Measurements from ENCODE around the gene TOP2B. TPM values are rescaled to one million over a fixed set of nuclear protein-coding genes. Genes with fewer than 3 reads are reported as not detected.
A peak's percentile ranks its signal among the peaks of the same experiment; 100 is the strongest.

The TOP2B gene, protein sequence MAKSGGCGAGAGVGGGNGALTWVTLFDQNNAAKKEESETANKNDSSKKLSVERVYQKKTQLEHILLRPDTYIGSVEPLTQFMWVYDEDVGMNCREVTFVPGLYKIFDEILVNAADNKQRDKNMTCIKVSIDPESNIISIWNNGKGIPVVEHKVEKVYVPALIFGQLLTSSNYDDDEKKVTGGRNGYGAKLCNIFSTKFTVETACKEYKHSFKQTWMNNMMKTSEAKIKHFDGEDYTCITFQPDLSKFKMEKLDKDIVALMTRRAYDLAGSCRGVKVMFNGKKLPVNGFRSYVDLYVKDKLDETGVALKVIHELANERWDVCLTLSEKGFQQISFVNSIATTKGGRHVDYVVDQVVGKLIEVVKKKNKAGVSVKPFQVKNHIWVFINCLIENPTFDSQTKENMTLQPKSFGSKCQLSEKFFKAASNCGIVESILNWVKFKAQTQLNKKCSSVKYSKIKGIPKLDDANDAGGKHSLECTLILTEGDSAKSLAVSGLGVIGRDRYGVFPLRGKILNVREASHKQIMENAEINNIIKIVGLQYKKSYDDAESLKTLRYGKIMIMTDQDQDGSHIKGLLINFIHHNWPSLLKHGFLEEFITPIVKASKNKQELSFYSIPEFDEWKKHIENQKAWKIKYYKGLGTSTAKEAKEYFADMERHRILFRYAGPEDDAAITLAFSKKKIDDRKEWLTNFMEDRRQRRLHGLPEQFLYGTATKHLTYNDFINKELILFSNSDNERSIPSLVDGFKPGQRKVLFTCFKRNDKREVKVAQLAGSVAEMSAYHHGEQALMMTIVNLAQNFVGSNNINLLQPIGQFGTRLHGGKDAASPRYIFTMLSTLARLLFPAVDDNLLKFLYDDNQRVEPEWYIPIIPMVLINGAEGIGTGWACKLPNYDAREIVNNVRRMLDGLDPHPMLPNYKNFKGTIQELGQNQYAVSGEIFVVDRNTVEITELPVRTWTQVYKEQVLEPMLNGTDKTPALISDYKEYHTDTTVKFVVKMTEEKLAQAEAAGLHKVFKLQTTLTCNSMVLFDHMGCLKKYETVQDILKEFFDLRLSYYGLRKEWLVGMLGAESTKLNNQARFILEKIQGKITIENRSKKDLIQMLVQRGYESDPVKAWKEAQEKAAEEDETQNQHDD (N-terminal part only)
- 60.1 and 68.4 TPM in 2 replicates for total RNA-seq

- DNase-seq (ENCODE audit: low read depth in 2 of 2), result peak; percentile 92 to 97
Measured at GRCh38 chr3:25664812-25665314, at the start of gene TOP2B. TSS of gene TOP2B (minus strand) at chr3:25664907. CDS start at chr3:25664297, 610 bp downstream.

DNA sequence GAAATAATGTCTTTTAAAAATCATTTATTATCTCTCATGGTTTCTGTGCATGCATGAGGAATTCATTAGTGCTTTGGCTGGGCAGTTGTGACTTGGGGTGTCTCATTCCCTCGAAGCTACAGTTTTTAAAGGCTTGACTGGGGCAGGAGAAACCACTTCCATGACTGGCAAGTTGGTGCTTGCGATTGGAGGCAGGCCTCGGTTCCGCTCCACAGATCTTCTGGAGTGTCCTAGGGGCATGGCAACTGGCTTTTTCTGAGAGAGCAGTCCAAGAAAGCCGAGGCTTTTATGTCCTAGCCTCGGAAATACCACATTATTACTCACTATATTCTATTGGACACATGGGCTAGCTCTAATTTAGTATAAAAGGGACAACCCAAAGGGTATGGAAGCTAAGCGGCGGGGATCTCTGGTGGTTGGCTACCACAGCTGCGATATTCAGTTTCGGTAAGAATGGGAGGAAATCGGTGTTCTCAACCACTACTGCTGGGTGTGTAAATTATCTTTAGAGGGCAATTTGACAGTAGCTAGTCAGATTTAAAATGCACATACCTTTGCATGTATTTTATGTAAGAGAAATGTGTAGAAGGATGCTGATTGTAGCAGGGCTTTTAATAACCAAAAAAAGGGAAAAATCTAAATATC lies 48.8 kb upstream of the TOP2B start:
- DNase-seq (ENCODE audit: low read depth in 2 of 2), result no peak

GRCh38 chr3:25711090-25711489 lies 46.4 kb upstream of the TOP2B start:
- no peak for DNase-seq (ENCODE audit: low read depth in 2 of 2)

GRCh38 chr3:25708036-25708435 lies 43.3 kb upstream of the TOP2B start:
- DNase-seq (ENCODE audit: low read depth in 2 of 2), result no peak

DNA sequence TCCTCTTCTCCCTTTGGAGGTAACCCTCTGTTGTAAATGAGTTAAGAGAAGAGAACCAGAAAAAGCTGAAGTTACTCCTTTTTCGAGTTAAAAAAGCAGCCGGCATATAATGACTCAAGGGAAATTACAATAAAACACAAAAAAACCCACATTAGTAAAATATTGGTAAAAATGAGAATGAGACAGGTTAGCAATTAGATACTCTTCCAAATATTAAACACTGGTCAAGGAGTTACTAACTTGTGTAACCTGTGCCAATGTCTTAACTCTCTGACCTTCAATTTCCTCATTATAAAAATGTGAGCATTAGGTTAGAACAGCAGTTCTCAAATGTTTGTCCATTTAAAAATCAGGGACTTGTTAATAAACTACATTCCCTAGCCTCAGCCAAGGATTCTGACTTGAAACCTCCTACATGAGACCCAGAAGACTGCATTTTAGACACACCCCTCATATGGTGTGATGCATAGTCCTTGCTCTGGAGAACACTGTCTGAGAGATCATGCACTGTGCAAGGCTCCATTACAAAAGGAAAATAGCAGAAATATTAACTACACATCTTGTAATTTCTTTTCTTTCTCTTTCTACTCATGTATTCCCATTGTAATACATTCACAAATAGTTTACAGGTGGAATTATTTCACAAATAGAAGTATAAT lies 42.7 kb upstream of the TOP2B start:
- DNase-seq (ENCODE audit: low read depth in 2 of 2), result no peak

GRCh38 chr3:25706213-25706612 lies 41.5 kb upstream of the TOP2B start:
- DNase-seq (ENCODE audit: low read depth in 2 of 2), result no peak

GRCh38 chr3:25697553-25697952 lies 32.8 kb upstream of the TOP2B start:
- no peak for DNase-seq (ENCODE audit: low read depth in 2 of 2)

GRCh38 chr3:25695731-25696420 lies 31.2 kb upstream of the TOP2B start:
- no peak for DNase-seq (ENCODE audit: low read depth in 2 of 2)

DNA sequence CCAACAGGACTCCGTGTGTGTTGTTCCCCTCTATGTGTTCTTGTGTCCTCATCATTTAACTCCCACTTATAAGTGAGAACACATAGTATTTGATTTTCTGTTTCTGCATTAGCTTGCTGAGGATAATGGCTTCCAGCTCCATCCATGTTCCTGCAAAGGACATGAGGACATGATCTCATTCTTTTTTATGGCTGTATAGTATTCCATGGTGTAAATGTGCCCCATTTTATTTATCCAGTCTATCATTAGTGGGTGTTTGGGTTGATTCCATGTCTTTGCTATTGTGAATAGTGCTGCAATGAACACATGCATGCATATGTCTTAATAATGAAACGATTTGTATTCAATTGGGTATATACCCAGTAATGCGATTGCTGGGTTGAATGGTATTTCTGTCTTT lies 28.5 kb upstream of the TOP2B start:
- DNase-seq (ENCODE audit: low read depth in 2 of 2), result no peak

GRCh38 chr3:25692341-25692740 lies 27.6 kb upstream of the TOP2B start:
- DNase-seq (ENCODE audit: low read depth in 2 of 2), result no peak

- no peak for DNase-seq (ENCODE audit: low read depth in 2 of 2)
Measured at GRCh38 chr3:25690768-25691533, 26.2 kb upstream of the TOP2B start.

- peak in 1 of 2 donors; percentile 46 for DNase-seq (ENCODE audit: low read depth in 2 of 2)
Measured at GRCh38 chr3:25689226-25689625, 24.5 kb upstream of the TOP2B start.

- DNase-seq (ENCODE audit: low read depth in 2 of 2), result no peak
Measured at GRCh38 chr3:25687742-25688141, 23.0 kb upstream of the TOP2B start.

DNA sequence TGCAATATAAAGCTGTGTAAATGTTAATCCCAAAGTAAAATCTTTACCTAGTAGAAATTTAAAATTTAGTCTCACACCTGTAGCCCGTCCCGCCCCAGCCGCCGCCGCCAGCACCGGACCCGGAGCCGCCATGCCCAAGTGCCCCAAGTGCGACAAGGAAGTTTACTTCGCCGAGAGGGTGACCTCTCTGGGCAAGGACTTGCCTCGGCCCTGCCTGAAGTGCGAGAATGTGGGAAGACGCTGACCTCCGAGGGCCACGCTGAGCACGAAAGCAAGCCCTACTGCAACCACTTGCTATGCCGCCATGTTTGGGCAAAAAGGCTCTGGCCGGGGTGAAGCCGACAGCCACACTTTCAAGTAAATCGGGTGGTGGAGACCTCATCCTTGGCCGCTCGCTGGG lies 22.1 kb upstream of the TOP2B start:
- no peak for DNase-seq (ENCODE audit: low read depth in 2 of 2)

DNA sequence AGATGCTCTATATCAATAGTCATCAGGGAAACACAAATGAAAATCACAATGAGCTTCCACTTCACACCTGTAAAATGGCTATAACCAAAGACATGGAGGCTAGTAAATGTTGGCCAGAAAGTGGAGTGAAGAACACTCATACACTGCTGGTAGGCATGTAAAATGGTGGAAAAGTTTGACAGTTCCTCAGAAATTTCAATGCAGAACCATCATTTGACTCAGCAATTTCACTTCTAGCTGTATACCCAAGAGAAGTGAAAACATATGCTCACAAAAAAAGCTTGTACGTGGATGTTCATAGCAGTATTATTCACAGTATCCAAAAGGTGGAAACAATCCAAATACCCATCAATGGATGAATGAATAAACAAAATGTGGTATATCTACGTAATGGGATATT lies 19.2 kb upstream of the TOP2B start:
- no peak for DNase-seq (ENCODE audit: low read depth in 2 of 2)

DNA sequence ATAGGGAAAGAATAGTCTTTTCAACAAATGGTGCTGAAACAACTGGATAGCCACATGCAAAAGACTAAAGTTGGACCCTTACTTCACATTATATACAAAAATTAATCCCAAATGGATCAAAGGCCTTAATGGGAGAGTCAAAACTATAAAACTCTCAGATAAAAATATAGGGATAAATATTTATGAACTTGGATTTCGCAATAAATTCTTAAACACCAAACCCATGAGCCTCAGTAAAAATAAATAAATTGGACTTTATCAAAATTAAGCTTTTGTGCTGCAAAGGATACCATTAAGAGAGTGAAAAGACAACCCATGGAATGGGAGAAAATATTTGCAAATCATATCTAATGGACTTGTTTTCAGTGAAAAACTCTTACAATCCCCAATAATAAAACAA lies 18.7 kb upstream of the TOP2B start:
- DNase-seq (ENCODE audit: low read depth in 2 of 2), result no peak

- no peak for DNase-seq (ENCODE audit: low read depth in 2 of 2)
Measured at GRCh38 chr3:25679642-25680302, 15.1 kb upstream of the TOP2B start.

- DNase-seq (ENCODE audit: low read depth in 2 of 2), result no peak
Measured at GRCh38 chr3:25679166-25679565, 14.5 kb upstream of the TOP2B start.

DNA sequence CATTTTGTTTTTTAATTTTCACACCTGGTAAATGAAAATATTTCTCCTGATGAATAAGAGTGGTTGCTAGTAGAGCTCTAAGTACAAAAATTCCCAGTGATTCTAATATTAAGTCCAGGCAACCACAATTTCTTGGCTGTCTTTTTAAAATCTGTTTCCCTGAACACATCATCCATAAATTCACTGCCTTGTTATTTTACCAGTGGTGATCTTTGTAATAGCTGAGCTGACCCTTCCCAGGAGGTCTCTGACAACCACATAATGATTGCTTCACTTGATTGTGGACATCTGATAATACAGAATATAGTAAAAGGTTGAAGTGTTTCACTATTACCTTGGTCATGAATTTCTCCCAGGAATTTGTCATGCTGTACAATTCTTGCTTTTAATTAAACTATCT lies 13.9 kb upstream of the TOP2B start:
- DNase-seq (ENCODE audit: low read depth in 2 of 2), result no peak
